ENCODE measurements around the gene ARL6IP4.

The ARL6IP4 gene

DNA sequence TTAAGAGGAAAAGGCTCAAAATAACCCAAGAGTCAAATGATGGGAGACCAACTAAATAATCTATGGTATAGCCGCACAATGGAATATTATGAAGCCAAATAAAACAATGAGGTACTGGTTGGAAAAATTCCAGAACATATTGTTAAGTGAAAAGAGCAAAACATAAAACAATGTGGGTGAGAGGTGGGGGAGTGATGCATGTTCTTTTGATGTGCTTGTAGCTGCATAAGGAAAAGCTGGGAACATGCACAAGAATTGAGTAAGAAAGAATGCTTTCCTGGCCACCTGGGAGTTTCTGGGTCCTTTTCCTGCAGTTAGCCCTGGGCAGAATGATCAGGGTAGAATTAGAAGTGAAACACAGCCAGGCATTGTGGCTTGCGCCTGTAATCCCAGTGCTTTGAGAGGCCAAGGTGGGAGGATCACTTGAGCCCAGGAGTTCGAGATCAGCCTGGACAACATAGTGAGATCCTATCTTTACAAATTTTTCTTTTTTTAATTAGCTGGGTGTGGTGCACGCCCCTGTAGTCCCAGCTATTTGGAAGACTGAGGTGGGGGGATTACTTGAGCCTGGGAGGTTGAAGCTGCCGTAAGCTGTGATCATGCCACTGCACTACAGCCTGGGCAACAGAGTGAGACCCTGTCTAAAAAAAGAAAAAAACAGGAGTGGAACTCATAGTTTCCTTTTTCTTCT is 22.1 kb upstream of the ARL6IP4 start:
- no peak overlapping the region for H3K9ac ChIP-seq (ENCODE audit: low read length)
- no peaks in the 10 kb centered on the region for H4K20me1 ChIP-seq (ENCODE audit: low read depth, low read length)
- no peak overlapping the region for H3K4me2 ChIP-seq (ENCODE audit: low read depth, low read length, poor library complexity, severe bottlenecking)
- no peaks in the 10 kb centered on the region for H3F3A ChIP-seq (ENCODE audit: insufficient read depth)
- no peaks in the 10 kb centered on the region for H3K9me3 ChIP-seq (ENCODE audit: insufficient read depth, low read length)
- H3K27ac ChIP-seq (ENCODE audit: low read depth, low read length) = no peak overlapping the region
- H3K27me3 ChIP-seq (ENCODE audit: low read length) = no peaks in the 10 kb centered on the region
- H3K36me3 ChIP-seq (ENCODE audit: low read length) = no peaks in the 10 kb centered on the region
- H3K9me2 ChIP-seq (replicated peaks; ENCODE audit: insufficient read depth, low read length) = no peaks in the 10 kb centered on the region
- TF ChIP-seq, protein P1, sequence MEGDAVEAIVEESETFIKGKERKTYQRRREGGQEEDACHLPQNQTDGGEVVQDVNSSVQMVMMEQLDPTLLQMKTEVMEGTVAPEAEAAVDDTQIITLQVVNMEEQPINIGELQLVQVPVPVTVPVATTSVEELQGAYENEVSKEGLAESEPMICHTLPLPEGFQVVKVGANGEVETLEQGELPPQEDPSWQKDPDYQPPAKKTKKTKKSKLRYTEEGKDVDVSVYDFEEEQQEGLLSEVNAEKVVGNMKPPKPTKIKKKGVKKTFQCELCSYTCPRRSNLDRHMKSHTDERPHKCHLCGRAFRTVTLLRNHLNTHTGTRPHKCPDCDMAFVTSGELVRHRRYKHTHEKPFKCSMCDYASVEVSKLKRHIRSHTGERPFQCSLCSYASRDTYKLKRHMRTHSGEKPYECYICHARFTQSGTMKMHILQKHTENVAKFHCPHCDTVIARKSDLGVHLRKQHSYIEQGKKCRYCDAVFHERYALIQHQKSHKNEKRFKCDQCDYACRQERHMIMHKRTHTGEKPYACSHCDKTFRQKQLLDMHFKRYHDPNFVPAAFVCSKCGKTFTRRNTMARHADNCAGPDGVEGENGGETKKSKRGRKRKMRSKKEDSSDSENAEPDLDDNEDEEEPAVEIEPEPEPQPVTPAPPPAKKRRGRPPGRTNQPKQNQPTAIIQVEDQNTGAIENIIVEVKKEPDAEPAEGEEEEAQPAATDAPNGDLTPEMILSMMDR (IDR thresholded peaks at IDR 0.05; ENCODE audit: insufficient read depth, low read length, poor library complexity, severe bottlenecking) = no peak
- TF ChIP-seq EZH2phosphoT487 (conservative IDR thresholded peaks at IDR 0.05; ENCODE audit: low read length) = no peak
- no peaks in the 10 kb centered on the region for H3K79me2 ChIP-seq (ENCODE audit: insufficient read depth, low read length)
- no peak overlapping the region for H2AFZ ChIP-seq (ENCODE audit: low read depth, low read length, severe bottlenecking)
- no peak overlapping the region for H3K4me3 ChIP-seq (ENCODE audit: insufficient read depth, low read length, poor library complexity, severe bottlenecking)

DNA sequence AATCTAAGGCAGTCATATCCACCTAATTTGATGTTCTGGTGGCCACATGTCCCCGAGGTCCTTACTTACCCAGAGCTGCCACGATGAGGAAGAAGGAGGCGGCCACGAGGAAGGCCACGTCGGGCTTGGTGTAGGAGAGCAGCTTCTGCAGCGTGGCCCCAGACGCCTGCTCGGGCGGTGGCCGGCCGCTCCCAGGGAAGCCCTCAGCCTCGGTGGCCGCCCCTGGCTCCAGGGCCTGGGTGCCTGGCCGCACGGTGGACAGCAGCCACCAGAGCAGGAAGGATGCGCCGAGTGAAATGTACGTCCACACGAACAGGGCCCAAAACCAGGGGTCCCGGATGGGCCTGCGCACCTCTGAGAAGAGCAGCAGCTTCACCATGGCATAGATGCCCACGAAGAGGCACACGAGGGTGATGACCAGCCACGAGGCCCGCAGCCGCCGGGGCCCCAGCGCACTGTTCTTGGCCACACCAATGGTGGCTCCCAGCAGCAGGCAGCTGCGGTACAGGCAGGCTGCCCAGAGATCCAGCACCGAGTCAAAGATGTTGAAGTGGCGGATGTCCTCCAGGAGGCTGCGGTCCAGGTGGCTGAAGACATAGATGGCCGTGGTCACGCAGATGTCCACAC is 20.8 kb upstream of the ARL6IP4 start:
- no peak overlapping the region for H2AFZ ChIP-seq (ENCODE audit: low read depth, low read length, severe bottlenecking)
- no peaks in the 10 kb centered on the region for H3K9me2 ChIP-seq (replicated peaks; ENCODE audit: insufficient read depth, low read length)
- H3K36me3 ChIP-seq (ENCODE audit: low read length) = no peaks in the 10 kb centered on the region
- H4K20me1 ChIP-seq (ENCODE audit: low read depth, low read length) = no peaks in the 10 kb centered on the region
- H3K9me3 ChIP-seq (ENCODE audit: insufficient read depth, low read length) = no peaks in the 10 kb centered on the region
- TF ChIP-seq EZH2phosphoT487 (conservative IDR thresholded peaks at IDR 0.05; ENCODE audit: low read length) = no peak
- TF ChIP-seq, protein P1 (IDR thresholded peaks at IDR 0.05; ENCODE audit: insufficient read depth, low read length, poor library complexity, severe bottlenecking) = no peak
- no peak overlapping the region for H3K27ac ChIP-seq (ENCODE audit: low read depth, low read length)
- H3K79me2 ChIP-seq (ENCODE audit: insufficient read depth, low read length) = no peaks in the 10 kb centered on the region
- H3K27me3 ChIP-seq (ENCODE audit: low read length) = no peaks in the 10 kb centered on the region
- no peak overlapping the region for H3K9ac ChIP-seq (ENCODE audit: low read length)
- H3K4me2 ChIP-seq (ENCODE audit: low read depth, low read length, poor library complexity, severe bottlenecking) = no peak overlapping the region
- no peaks in the 10 kb centered on the region for H3F3A ChIP-seq (ENCODE audit: insufficient read depth)
- H3K4me3 ChIP-seq (ENCODE audit: insufficient read depth, low read length, poor library complexity, severe bottlenecking) = no peak overlapping the region

DNA sequence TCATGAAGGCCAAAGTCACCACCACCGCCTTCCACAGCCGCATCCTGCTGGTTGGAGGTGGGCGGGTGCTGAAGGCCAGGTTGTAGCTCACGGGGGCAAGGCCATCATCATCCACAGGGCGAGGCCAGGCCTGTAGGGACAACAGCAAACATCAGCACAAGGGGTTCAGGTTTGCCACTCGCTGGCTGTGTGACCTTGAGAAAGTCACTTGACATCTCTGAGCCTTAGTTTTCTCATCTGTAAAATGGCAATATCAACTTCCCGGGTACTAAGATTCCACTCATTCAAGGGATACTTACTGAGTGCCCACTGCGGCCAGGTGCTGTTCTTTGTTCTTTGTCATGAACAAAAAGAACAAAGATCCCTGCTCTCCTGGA is 20.3 kb upstream of the ARL6IP4 start:
- Histone ChIP-seq H2AFZ (ENCODE audit: low read depth, low read length, severe bottlenecking) (no peak overlapping the region), H3K9me3 (ENCODE audit: insufficient read depth, low read length) (no peaks in the 10 kb centered on the region), H3K27ac (ENCODE audit: low read depth, low read length) (no peak overlapping the region), H3K9me2 (replicated peaks; ENCODE audit: insufficient read depth, low read length) (no peaks in the 10 kb centered on the region), H3F3A (ENCODE audit: insufficient read depth) (no peaks in the 10 kb centered on the region), H3K79me2 (ENCODE audit: insufficient read depth, low read length) (no peaks in the 10 kb centered on the region), H3K36me3 (ENCODE audit: low read length) (no peaks in the 10 kb centered on the region), H3K4me3 (ENCODE audit: insufficient read depth, low read length, poor library complexity, severe bottlenecking) (no peak overlapping the region), H3K9ac (ENCODE audit: low read length) (no peak overlapping the region), H4K20me1 (ENCODE audit: low read depth, low read length) (no peaks in the 10 kb centered on the region), H3K4me2 (ENCODE audit: low read depth, low read length, poor library complexity, severe bottlenecking) (no peak overlapping the region), H3K27me3 (ENCODE audit: low read length) (no peaks in the 10 kb centered on the region)
- TF ChIP-seq, protein P1 (IDR thresholded peaks at IDR 0.05; ENCODE audit: insufficient read depth, low read length, poor library complexity, severe bottlenecking) = no peak
- no peak for TF ChIP-seq EZH2phosphoT487 (conservative IDR thresholded peaks at IDR 0.05; ENCODE audit: low read length)
